ENCODE data around the gene COMMD2. TPM values are rescaled to one million over a fixed set of nuclear protein-coding genes. Genes with fewer than 3 reads are reported as not detected.

COMMD2 gene
- total RNA-seq, 4 donors from 2014 or later: 15.6 to 71.8 (median 32.7) TPM

DNA sequence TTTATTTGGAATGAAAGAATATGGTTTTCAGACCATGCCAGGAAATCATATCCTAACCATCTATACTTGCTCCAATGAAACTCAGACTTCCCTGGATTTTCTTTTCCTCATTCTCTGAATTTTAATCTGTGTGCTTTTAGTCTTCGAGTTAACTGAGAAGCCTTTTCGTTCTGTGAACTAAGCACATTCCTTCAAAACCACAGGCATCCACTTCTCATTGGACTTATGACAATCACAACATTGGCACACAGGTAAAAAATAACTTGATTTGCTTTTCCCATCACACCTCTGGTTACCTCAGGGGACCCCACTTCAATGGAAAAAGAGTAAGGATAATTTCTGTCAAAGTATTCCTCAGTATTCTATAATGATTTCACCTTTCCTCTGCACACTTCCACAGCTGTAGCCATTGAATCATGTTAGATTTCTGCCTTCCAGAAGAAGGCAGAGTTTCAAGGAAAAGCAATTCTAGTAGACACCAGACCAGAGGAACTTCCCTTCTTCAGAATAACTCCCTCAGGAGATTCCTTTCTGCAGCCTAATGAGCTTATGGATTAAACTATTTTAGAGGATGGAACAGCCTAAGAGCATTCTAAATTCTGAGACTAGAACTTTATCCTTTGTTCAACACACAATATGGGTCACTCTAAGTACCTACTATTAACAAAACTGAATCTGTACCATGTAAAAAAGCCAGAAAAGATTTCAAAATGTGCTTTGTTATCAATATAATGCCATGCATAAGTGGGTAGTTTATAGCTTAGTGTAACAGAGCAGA lies 15.9 kb downstream of the COMMD2 start:
- no peaks in the 10 kb centered on the region for H3K4me1 ChIP-seq
- H3K36me3 ChIP-seq: no peaks in the 10 kb centered on the region
- no peaks in the 10 kb centered on the region for H3K9me3 ChIP-seq
- intact Hi-C loops (cut with DNase I; ENCODE audit: low total_unique reads): no loop called here
- TF ChIP-seq POLR2A (IDR thresholded peaks at IDR 0.05): no peak
- no peak for TF ChIP-seq CTCF (IDR thresholded peaks at IDR 0.05)
- peak overlapping the region in 1 of 2 donors; percentile 22 for H3K27ac ChIP-seq
- no peak for DNase-seq
- no peak overlapping the region for H3K4me3 ChIP-seq
- H3K27me3 ChIP-seq: no peaks in the 10 kb centered on the region

DNA sequence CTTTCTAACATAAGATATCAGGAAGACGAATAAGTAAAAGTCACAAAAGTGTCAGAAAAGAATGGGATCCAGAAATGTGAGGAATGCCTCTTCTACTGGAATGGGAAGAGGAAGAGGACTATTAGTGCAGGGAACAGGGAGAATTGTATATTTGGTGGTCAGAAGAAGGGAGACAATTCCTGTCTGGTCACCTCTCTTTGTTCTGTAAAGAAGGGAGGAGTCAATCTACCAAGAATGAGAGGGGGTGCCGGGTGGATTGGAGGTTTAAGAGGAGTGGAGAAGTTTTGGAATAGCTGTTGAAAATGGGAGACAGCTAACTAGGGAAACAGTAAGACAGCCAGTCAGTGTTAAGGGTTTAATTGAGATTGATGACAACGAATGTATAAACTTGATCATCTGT lies 20.1 kb downstream of the COMMD2 start:
- no peaks in the 10 kb centered on the region for H3K9me3 ChIP-seq
- no peaks in the 10 kb centered on the region for H3K4me1 ChIP-seq
- H3K4me3 ChIP-seq: no peak overlapping the region
- H3K36me3 ChIP-seq: no peaks in the 10 kb centered on the region
- H3K27ac ChIP-seq: no peak overlapping the region
- no peaks in the 10 kb centered on the region for H3K27me3 ChIP-seq
- DNase-seq: no peak
- TF ChIP-seq POLR2A (IDR thresholded peaks at IDR 0.05) (no peak), CTCF (IDR thresholded peaks at IDR 0.05) (no peak)
- intact Hi-C loops (cut with DNase I; ENCODE audit: low total_unique reads): no loop called here

DNA sequence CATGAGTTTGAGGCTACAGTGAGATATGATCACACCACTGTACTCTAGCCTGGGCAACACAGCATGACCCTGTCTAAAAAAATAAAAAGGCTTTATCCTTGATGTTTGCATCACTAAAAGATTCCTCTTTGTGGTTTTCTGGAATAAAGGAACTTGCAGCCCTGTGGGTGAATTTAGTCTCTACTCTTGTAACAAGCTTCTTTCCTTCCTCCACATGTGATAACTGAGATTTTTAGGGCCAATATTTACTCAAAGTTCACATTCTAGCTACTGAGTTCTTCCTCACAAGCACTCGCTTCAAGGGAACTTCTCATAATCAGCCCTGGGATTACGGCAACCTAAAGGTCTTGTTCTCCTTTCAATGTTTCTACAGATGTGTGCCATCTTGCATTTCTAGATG lies 24.6 kb downstream of the COMMD2 start:
- no peak overlapping the region for H3K4me3 ChIP-seq
- TF ChIP-seq POLR2A (IDR thresholded peaks at IDR 0.05): no peak
- no peaks in the 10 kb centered on the region for H3K9me3 ChIP-seq
- no peak overlapping the region for H3K27ac ChIP-seq
- H3K27me3 ChIP-seq: no peaks in the 10 kb centered on the region
- DNase-seq: no peak
- no peaks in the 10 kb centered on the region for H3K36me3 ChIP-seq
- intact Hi-C loops (cut with DNase I; ENCODE audit: low total_unique reads): no loop called here
- H3K4me1 ChIP-seq: no peaks in the 10 kb centered on the region

DNA sequence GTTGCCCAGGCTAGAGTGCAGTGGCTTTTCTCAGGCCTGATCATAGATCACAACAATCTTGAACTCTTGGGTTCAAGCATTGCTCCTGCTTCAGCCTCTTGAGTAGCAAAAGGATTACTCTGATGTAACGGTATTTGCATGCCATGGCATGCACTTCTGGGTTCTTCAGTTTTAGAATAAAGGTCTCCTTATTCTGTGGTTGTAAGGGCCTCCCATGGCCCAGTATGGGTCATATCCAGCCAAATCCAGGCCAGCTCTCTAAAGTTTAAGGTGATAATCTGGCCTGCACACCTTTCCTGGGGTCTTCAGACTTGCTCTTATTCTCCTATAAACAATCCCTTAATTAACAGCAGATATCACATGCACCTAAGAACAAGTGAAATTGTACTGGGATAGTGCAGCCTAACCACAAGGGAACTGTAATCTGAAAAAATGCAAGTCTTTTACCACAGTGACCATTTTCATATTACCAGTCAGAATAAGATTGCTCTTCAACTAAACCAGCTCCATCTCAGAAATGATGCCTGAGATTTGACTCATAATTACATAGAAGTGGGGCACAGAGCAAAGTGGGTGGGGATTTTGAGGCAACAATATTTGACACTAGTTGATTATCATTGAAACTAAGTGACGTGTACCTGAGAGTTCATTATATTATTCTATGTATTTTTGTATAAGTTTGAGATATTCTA lies 25.4 kb downstream of the COMMD2 start:
- Histone ChIP-seq H3K27me3 (no peaks in the 10 kb centered on the region), H3K36me3 (no peaks in the 10 kb centered on the region), H3K4me3 (no peak overlapping the region), H3K9me3 (no peaks in the 10 kb centered on the region), H3K4me1 (no peaks in the 10 kb centered on the region), H3K27ac (no peak overlapping the region)
- no peak for DNase-seq
- intact Hi-C loops (cut with DNase I; ENCODE audit: low total_unique reads): no loop called here
- no peak for TF ChIP-seq POLR2A (IDR thresholded peaks at IDR 0.05)
- no peak for TF ChIP-seq CTCF (IDR thresholded peaks at IDR 0.05)

DNA sequence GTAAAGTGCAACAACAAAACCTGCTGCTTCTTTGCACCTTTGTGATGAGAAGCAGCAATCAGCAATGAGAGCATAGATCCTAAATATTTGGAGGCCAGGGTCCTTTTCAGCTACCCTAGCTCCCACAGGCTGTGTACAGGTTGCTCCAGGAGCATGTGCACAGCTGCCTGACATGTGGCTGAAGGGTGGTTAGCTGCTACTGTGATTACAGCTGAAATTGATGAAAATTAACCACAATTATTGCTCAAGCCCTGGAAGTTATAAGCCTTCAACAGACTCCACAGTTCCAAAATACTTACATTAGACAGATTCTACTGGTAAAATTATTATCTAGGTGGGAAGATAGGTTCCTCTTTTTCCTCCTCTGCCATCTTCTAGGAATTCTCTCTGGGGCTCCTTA lies 28.5 kb downstream of the COMMD2 start:
- H3K27ac ChIP-seq: no peak overlapping the region
- intact Hi-C loops (cut with DNase I; ENCODE audit: low total_unique reads): no loop called here
- H3K27me3 ChIP-seq: no peaks in the 10 kb centered on the region
- TF ChIP-seq POLR2A (IDR thresholded peaks at IDR 0.05) (no peak), CTCF (IDR thresholded peaks at IDR 0.05) (no peak)
- H3K4me1 ChIP-seq: no peaks in the 10 kb centered on the region
- no peak overlapping the region for H3K4me3 ChIP-seq
- H3K36me3 ChIP-seq: no peaks in the 10 kb centered on the region
- H3K9me3 ChIP-seq: no peaks in the 10 kb centered on the region
- no peak for DNase-seq
